CD4-positive, alpha-beta T cell (primary cell): ENCODE results near the gene MTHFR. TPM values are rescaled to one million over a fixed set of nuclear protein-coding genes. Genes with fewer than 3 reads are reported as not detected.

Experiments
- ATAC-seq: fragments of 200-7000 bp; cut with Tn5 transposase; one replicate; pipeline ENCODE4 v1.10.0; 2022; ENCODE audit warnings: mild to moderate bottlenecking; ENCODE audit not compliant: poor library complexity
- CTCF ChIA-PET: fragments of 350-600 bp; sonication (Branson Sonifier 250); formaldehyde crosslinking; loops from one replicate; lab custom pipeline; 2021; ENCODE audit warnings: antibody characterized with exemption, inconsistent platforms; lab: Charles Lee
- POLR2A ChIA-PET: fragments of 350-600 bp; sonication (Branson Sonifier 250); formaldehyde crosslinking; loops from one replicate; lab custom pipeline; 2021; ENCODE audit warnings: antibody characterized with exemption, inconsistent platforms; lab: Charles Lee
- DNase-seq, 14 experiments: peaks; one replicate each; pipeline ENCODE4 v3.0.0-alpha.2; 2013 to 2020; ENCODE audit warnings: mixed read lengths in 2 of 14
- H3K27ac ChIP-seq, 2 donors: one replicate each; pipeline versions ENCODE4 v1.5.1 to v1.7.0; 2013; ENCODE audit warnings: low read length in 2 of 2, low read depth in 1 of 2, mild to moderate bottlenecking in 1 of 2
- H3K27me3 ChIP-seq, 2 experiments: 1 replicate in 1 of 2; 2 replicates in 1 of 2; pipeline versions ENCODE4 v1.6.1 to v1.7.0; 2013; ENCODE audit warnings: low read length in 2 of 2, control low read depth in 1 of 2, mild to moderate bottlenecking in 1 of 2, moderate library complexity in 1 of 2; ENCODE audit not compliant: insufficient read depth in 2 of 2, control insufficient read depth in 1 of 2
- H3K36me3 ChIP-seq: one replicate; pipeline ENCODE4 v1.6.1; 2013; ENCODE audit warnings: low read length, control low read depth; ENCODE audit not compliant: insufficient read depth
- H3K4me1 ChIP-seq: one replicate; pipeline ENCODE4 v1.6.1; 2013; ENCODE audit warnings: low read length, control low read depth; ENCODE audit not compliant: insufficient read depth
- H3K4me3 ChIP-seq: one replicate; pipeline ENCODE4 v1.5.1; 2013; ENCODE audit warnings: mild to moderate bottlenecking, low read length, moderate library complexity
- H3K9me3 ChIP-seq, 2 experiments: 1 replicate in 1 of 2; 2 replicates in 1 of 2; pipeline versions ENCODE4 v1.6.1 to v1.7.0; 2013; ENCODE audit warnings: low read length in 2 of 2, mild to moderate bottlenecking in 2 of 2, control low read depth in 1 of 2, moderate library complexity in 1 of 2; ENCODE audit not compliant: control insufficient read depth in 1 of 2, insufficient read depth in 1 of 2
- H3K27ac Mint-ChIP-seq: one replicate; pipeline ENCODE4 v1.8.0; 2020; ENCODE audit warnings: mixed read lengths
- H3K27me3 Mint-ChIP-seq: one replicate; pipeline ENCODE4 v1.8.0; 2021; ENCODE audit warnings: mixed read lengths
- H3K36me3 Mint-ChIP-seq: one replicate; pipeline ENCODE4 v1.8.0; 2021; ENCODE audit warnings: low read depth, mixed read lengths
- H3K4me1 Mint-ChIP-seq: one replicate; pipeline ENCODE4 v1.8.0; 2021; ENCODE audit warnings: low read depth, mixed read lengths
- H3K4me3 Mint-ChIP-seq: one replicate; pipeline ENCODE4 v1.8.0; 2020; ENCODE audit warnings: mild to moderate bottlenecking, mixed read lengths
- H3K9me3 Mint-ChIP-seq: one replicate; pipeline ENCODE4 v1.8.0; 2020; ENCODE audit warnings: mixed read lengths
- CTCF ChIP-seq: fragments of 200-600 bp; IDR thresholded peaks from one replicate; pipeline ENCODE4 v1.8.0; 2022; ENCODE audit warnings: antibody characterized with exemption, mild to moderate bottlenecking
- intact Hi-C, 2 experiments: fragments of 100-400 bp; cut with DNase I in 1 of 2; cut with micrococcal nuclease in 1 of 2; formaldehyde crosslinking; loops; one replicate each; pipeline versions ENCODE4 v1.15.1 to v1.9.0; 2023 to 2025; cut with DNase I, micrococcal nuclease
- total RNA-seq, 174 experiments: library from RNA in 2 of 174; stranded (reverse) in 2 of 174; gene quantifications; one replicate each; pipeline ENCODE4 v1.2.3 and lab custom pipeline; 2021 to 2026

The MTHFR gene
- total RNA-seq, 2 experiments from 2014 or later: 30.8 to 31.3 TPM

GRCh38 chr1:11793819-11794218, 11.9 kb downstream of the MTHFR start:
- Histone ChIP-seq H3K4me1 (no peaks in the 10 kb centered on the region), H3K27me3 (no peaks in the 10 kb centered on the region), H3K27ac (no peak overlapping the region), H3K9me3 (no peaks in the 10 kb centered on the region), H3K4me3 (no peak overlapping the region), H3K36me3 (peaks cover 60% of the 10 kb centered on the region)
- no peaks in the 10 kb centered on the region for H3K4me1 Mint-ChIP-seq
- no peak for ATAC-seq
- no peaks in the 10 kb centered on the region for H3K9me3 Mint-ChIP-seq
- DNase-seq: no peak
- peaks cover 59% of the 10 kb centered on the region for H3K36me3 Mint-ChIP-seq
- H3K27me3 Mint-ChIP-seq: no peaks in the 10 kb centered on the region
- no peak for TF ChIP-seq CTCF
- intact Hi-C loops: no loop called here
- no peak overlapping the region for H3K27ac Mint-ChIP-seq
- ChIA-PET CTCF (no interaction called here), POLR2A (interaction anchor here (1.0 kb wide), 1 partner anchor 10 kb away, joined by 3 read pairs; no protein-coding TSS in a partner anchor)
- no peak overlapping the region for H3K4me3 Mint-ChIP-seq

DNA sequence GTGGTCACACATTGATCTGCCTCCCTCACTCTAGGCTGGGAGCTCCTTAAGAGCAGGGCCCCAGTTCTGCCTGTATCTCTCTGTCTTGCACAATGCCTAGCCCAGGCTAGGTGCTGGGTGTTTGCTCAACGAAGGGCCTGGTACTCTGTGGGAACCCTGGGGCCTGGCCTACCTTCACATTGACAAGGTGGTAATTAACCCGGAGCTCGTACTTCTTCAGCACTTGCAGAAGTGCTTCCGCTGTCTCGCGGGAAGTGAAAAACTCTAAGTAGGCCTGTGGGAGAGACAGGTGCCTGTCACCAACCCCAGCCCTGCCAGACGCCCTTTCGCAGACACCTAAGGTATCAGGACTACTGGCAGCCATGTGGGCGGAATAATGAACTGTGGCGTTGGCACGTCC, 13.7 kb downstream of the MTHFR start:
- H3K36me3 ChIP-seq: peaks cover 53% of the 10 kb centered on the region
- no peak overlapping the region for H3K4me3 ChIP-seq
- intact Hi-C loops: no loop called here
- H3K4me1 ChIP-seq: no peaks in the 10 kb centered on the region
- Mint-ChIP-seq H3K36me3 (peaks cover 49% of the 10 kb centered on the region), H3K4me3 (no peak overlapping the region), H3K27ac (no peak overlapping the region), H3K4me1 (no peaks in the 10 kb centered on the region), H3K9me3 (no peaks in the 10 kb centered on the region), H3K27me3 (no peaks in the 10 kb centered on the region)
- TF ChIP-seq CTCF: no peak
- no peak for ATAC-seq
- no peaks in the 10 kb centered on the region for H3K9me3 ChIP-seq
- ChIA-PET CTCF (no interaction called here), POLR2A (no interaction called here)
- no peak overlapping the region for H3K27ac ChIP-seq
- no peaks in the 10 kb centered on the region for H3K27me3 ChIP-seq
- no peak for DNase-seq

DNA sequence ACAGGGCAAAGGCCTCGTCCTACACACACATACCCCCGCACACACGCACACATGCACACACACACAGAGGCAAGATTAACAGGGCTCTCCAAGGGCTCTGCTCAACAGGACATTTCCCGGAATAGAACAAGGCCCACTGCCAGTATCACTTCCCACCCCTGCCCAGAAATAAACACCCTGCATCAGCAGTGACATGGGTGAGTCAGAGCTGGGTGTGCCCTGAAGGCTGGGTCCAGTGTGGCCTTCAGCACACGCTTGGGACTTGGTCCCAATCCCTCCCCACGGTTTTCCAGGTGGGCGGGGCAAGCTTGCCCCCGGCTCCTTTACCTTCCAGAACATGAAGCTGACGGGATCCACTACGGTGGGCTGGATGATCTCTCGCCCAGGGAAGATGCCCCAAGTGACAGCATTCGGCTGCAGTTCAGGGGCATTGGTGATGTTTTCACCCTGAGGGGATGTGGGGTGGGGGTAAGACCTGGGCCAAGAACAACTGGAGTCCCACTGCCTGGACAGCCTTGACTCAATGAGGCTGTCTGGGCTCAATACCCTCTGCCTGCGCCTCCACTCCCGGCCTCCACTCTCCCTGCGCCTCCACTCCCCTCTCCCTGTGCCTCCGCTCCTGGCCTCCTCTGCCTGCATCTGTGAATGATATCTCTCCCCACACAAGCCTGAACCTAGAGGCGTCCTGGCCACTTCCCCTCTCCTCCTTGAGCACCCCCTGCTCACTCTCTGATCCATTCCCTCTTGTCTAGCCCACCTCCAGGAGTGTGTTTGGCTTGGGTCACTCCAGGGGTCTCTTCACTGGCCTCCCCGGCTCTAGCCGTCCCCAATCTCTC, 14.7 kb downstream of the MTHFR start:
- no peak for ATAC-seq
- Histone ChIP-seq H3K4me1 (no peaks in the 10 kb centered on the region), H3K27ac (no peak overlapping the region), H3K36me3 (peaks cover 45% of the 10 kb centered on the region), H3K9me3 (no peaks in the 10 kb centered on the region), H3K27me3 (no peaks in the 10 kb centered on the region), H3K4me3 (no peak overlapping the region)
- TF ChIP-seq CTCF: no peak
- Mint-ChIP-seq H3K4me3 (no peak overlapping the region), H3K36me3 (peaks cover 43% of the 10 kb centered on the region), H3K27me3 (no peaks in the 10 kb centered on the region), H3K4me1 (no peaks in the 10 kb centered on the region), H3K27ac (no peak overlapping the region), H3K9me3 (no peaks in the 10 kb centered on the region)
- intact Hi-C loops: no loop called here
- CTCF ChIA-PET: no interaction called here
- peak in 3 of 14 experiments; percentile 22 to 66 (median 58) for DNase-seq
- POLR2A ChIA-PET: no interaction called here
